ENCODE measurements around the gene GNG2.

GNG2 gene

GRCh38 chr14:51954657-51955056, 94.2 kb downstream of the GNG2 start:
- no peak for TF ChIP-seq CTCF (IDR thresholded peaks at IDR 0.05; ENCODE audit: insufficient read depth, low read length, poor library complexity, severe bottlenecking)
- Histone ChIP-seq H3K4me3 (replicated peaks; ENCODE audit: low read depth, low read length) (no peak overlapping the region), H3K36me3 (ENCODE audit: control insufficient read depth, insufficient read depth, low read length) (peaks cover 6% of the 10 kb centered on the region), H3K27me3 (replicated peaks; ENCODE audit: control insufficient read depth, insufficient read depth, low read length) (no peaks in the 10 kb centered on the region)
- no peak for DNase-seq (ENCODE audit: extremely low read depth, insufficient read length)

GRCh38 chr14:51957950-51958349, 97.5 kb downstream of the GNG2 start:
- peaks cover 5% of the 10 kb centered on the region for H3K36me3 ChIP-seq (ENCODE audit: control insufficient read depth, insufficient read depth, low read length)
- TF ChIP-seq CTCF (IDR thresholded peaks at IDR 0.05; ENCODE audit: insufficient read depth, low read length, poor library complexity, severe bottlenecking): no peak
- no peak overlapping the region for H3K4me3 ChIP-seq (replicated peaks; ENCODE audit: low read depth, low read length)
- no peak for DNase-seq (ENCODE audit: extremely low read depth, insufficient read length)
- no peaks in the 10 kb centered on the region for H3K27me3 ChIP-seq (replicated peaks; ENCODE audit: control insufficient read depth, insufficient read depth, low read length)

- no peak for TF ChIP-seq CTCF (IDR thresholded peaks at IDR 0.05; ENCODE audit: insufficient read depth, low read length, poor library complexity, severe bottlenecking)
Measured at GRCh38 chr14:51959928-51960327, 99.5 kb downstream of the GNG2 start.

GRCh38 chr14:51960866-51961265, 100.5 kb downstream of the GNG2 start:
- DNase-seq (ENCODE audit: extremely low read depth, insufficient read length): no peak
- TF ChIP-seq CTCF (IDR thresholded peaks at IDR 0.05; ENCODE audit: insufficient read depth, low read length, poor library complexity, severe bottlenecking): no peak
- Histone ChIP-seq H3K36me3 (ENCODE audit: control insufficient read depth, insufficient read depth, low read length) (peaks cover 2% of the 10 kb centered on the region), H3K4me3 (replicated peaks; ENCODE audit: low read depth, low read length) (no peak overlapping the region), H3K27me3 (replicated peaks; ENCODE audit: control insufficient read depth, insufficient read depth, low read length) (no peaks in the 10 kb centered on the region)

More at GRCh38 chr14:51959928-51960327, 99.5 kb downstream of the GNG2 start:
- DNase-seq (ENCODE audit: extremely low read depth, insufficient read length): no peak
- Histone ChIP-seq H3K27me3 (replicated peaks; ENCODE audit: control insufficient read depth, insufficient read depth, low read length) (no peaks in the 10 kb centered on the region), H3K36me3 (ENCODE audit: control insufficient read depth, insufficient read depth, low read length) (peaks cover 2% of the 10 kb centered on the region), H3K4me3 (replicated peaks; ENCODE audit: low read depth, low read length) (no peak overlapping the region)

GRCh38 chr14:51962711-51963110, 102.3 kb downstream of the GNG2 start:
- DNase-seq (ENCODE audit: extremely low read depth, insufficient read length): no peak
- no peak overlapping the region for H3K4me3 ChIP-seq (replicated peaks; ENCODE audit: low read depth, low read length)
- no peaks in the 10 kb centered on the region; the same call in 1 of the 2 replicates for H3K36me3 ChIP-seq (ENCODE audit: control insufficient read depth, insufficient read depth, low read length)
- no peaks in the 10 kb centered on the region for H3K27me3 ChIP-seq (replicated peaks; ENCODE audit: control insufficient read depth, insufficient read depth, low read length)
- no peak for TF ChIP-seq CTCF (IDR thresholded peaks at IDR 0.05; ENCODE audit: insufficient read depth, low read length, poor library complexity, severe bottlenecking)

GRCh38 chr14:51963286-51963685, 102.9 kb downstream of the GNG2 start:
- TF ChIP-seq CTCF (IDR thresholded peaks at IDR 0.05; ENCODE audit: insufficient read depth, low read length, poor library complexity, severe bottlenecking): no peak
- H3K27me3 ChIP-seq (replicated peaks; ENCODE audit: control insufficient read depth, insufficient read depth, low read length): no peaks in the 10 kb centered on the region
- no peak for DNase-seq (ENCODE audit: extremely low read depth, insufficient read length)
- no peaks in the 10 kb centered on the region for H3K36me3 ChIP-seq (ENCODE audit: control insufficient read depth, insufficient read depth, low read length)
- H3K4me3 ChIP-seq (replicated peaks; ENCODE audit: low read depth, low read length): no peak overlapping the region
